Caco-2 (cell line): ENCODE measurements around the gene BDH1. TPM values are rescaled to one million over a fixed set of nuclear protein-coding genes. Genes with fewer than 3 reads are reported as not detected.
"Not testable (repeated sequence)": the region's sequence is repeated elsewhere in the genome, so short reads cannot be mapped to it uniquely, and the experiment has no call there.

Source experiments
- Bru-seq: library from RNA; stranded (reverse); fragments of 400-500 nt; gene quantifications from one replicate; lab custom pipeline; 2021; lab: Mats Ljungman, UMichigan
- BruChase-seq, 2 experiments: library from RNA; stranded (reverse); fragments of 400-500 nt; gene quantifications; one replicate each; lab custom pipeline; 2021; lab: Mats Ljungman, UMichigan
- BruUV-seq: library from RNA; stranded (reverse); fragments of 400-500 nt; replicated peaks from 2 replicates; lab custom pipeline; 2021; lab: Mats Ljungman, UMichigan
- CTCF ChIA-PET: fragments of 300-600 bp; sonication (Branson Sonifier 250); formaldehyde crosslinking; loops from one replicate; lab custom pipeline; 2022; ENCODE audit warnings: antibody characterized with exemption; lab: Charles Lee
- POLR2A ChIA-PET: fragments of 300-600 bp; sonication (Branson Sonifier 250); formaldehyde crosslinking; loops from one replicate; lab custom pipeline; 2022; ENCODE audit warnings: antibody characterized with exemption; lab: Charles Lee
- DNase-seq, 2 experiments: peaks; one replicate each; pipeline versions ENCODE4 v3.0.0 to v3.0.0-alpha.2; 2020 to 2022
- H3K27me3 ChIP-seq: replicated peaks from 2 replicates; pipeline ENCODE4 v1.6.0; 2011; ENCODE audit warnings: low read length; ENCODE audit not compliant: control insufficient read depth, insufficient read depth
- H3K36me3 ChIP-seq: 2 replicates; pipeline ENCODE4 v1.5.1; 2011; ENCODE audit warnings: low read length; ENCODE audit not compliant: control insufficient read depth, insufficient read depth
- H3K4me1 ChIP-seq: fragments of 250-450 bp; sonication (Bioruptor Pico); 2 replicates; pipeline ENCODE4 v1.5.1; 2020; ENCODE audit warnings: mild to moderate bottlenecking
- H3K4me3 ChIP-seq: 2 replicates; pipeline ENCODE4 v1.5.1; 2011; ENCODE audit warnings: low read depth, mild to moderate bottlenecking, control low read depth, low read length
- H3K9me3 ChIP-seq: fragments of 250-450 bp; sonication (Bioruptor Pico); 2 replicates; pipeline ENCODE4 v1.5.1; 2020; ENCODE audit warnings: mild to moderate bottlenecking, moderate library complexity
- H3K27ac Mint-ChIP-seq: one replicate; pipeline ENCODE4 v1.8.0; 2022; ENCODE audit warnings: mixed read lengths; ENCODE audit not compliant: unreplicated experiment
- H3K27me3 Mint-ChIP-seq: one replicate; pipeline ENCODE4 v1.8.0; 2022; ENCODE audit warnings: mixed read lengths; ENCODE audit not compliant: insufficient read depth, unreplicated experiment
- H3K36me3 Mint-ChIP-seq: one replicate; pipeline ENCODE4 v1.8.0; 2022; ENCODE audit warnings: mild to moderate bottlenecking, mixed read lengths; ENCODE audit not compliant: insufficient read depth, unreplicated experiment
- H3K4me1 Mint-ChIP-seq: one replicate; pipeline ENCODE4 v1.8.0; 2022; ENCODE audit warnings: low read depth, mixed read lengths; ENCODE audit not compliant: unreplicated experiment
- H3K4me3 Mint-ChIP-seq: one replicate; pipeline ENCODE4 v1.8.0; 2022; ENCODE audit warnings: mild to moderate bottlenecking, moderate library complexity, mixed read lengths; ENCODE audit not compliant: unreplicated experiment
- H3K9me3 Mint-ChIP-seq: one replicate; pipeline ENCODE4 v1.8.0; 2022; ENCODE audit warnings: mixed read lengths; ENCODE audit not compliant: unreplicated experiment
- intact Hi-C: fragments of 100-400 bp; cut with micrococcal nuclease; formaldehyde crosslinking; loops from one replicate; pipeline ENCODE4 v1.10.0; 2022; ENCODE audit not compliant: unreplicated experiment
- long read RNA-seq: library from polyadenylated mRNA; stranded (forward); transcript quantifications from one replicate; pipeline ENCODE4 v2.0.0, GENCODE V29; 2022
- total RNA-seq: library from RNA; stranded (reverse); gene quantifications from 2 replicates; pipeline ENCODE4 v1.2.3, GENCODE V29; 2022
- TF ChIP-seq, protein P1 (sequence below), 2 experiments: fragments of 200-600 bp in 1 of 2; IDR thresholded peaks; 1 replicate in 1 of 2; 2 replicates in 1 of 2; pipeline versions ENCODE4 v1.5.1 to v1.8.0; 2011 to 2022; ENCODE audit warnings: antibody characterized with exemption in 1 of 2, control low read depth in 1 of 2, inconsistent platforms in 1 of 2, low read depth in 1 of 2, low read length in 1 of 2, mild to moderate bottlenecking in 1 of 2, moderate library complexity in 1 of 2; ENCODE audit not compliant: insufficient read depth in 1 of 2, severe bottlenecking in 1 of 2, unreplicated experiment in 1 of 2

BDH1 gene, protein sequence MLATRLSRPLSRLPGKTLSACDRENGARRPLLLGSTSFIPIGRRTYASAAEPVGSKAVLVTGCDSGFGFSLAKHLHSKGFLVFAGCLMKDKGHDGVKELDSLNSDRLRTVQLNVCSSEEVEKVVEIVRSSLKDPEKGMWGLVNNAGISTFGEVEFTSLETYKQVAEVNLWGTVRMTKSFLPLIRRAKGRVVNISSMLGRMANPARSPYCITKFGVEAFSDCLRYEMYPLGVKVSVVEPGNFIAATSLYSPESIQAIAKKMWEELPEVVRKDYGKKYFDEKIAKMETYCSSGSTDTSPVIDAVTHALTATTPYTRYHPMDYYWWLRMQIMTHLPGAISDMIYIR
- total RNA-seq (41.8 and 43.8 TPM in 2 replicates), Bru-seq, nascent RNA (percentile 61 among the genes with signal in this experiment), BruChase-seq, experiment 1, labeled RNA remaining after a 2-hour chase (percentile 61 among the genes with signal in this experiment), BruChase-seq, experiment 2, labeled RNA remaining after a 6-hour chase (percentile 63 among the genes with signal in this experiment)
- long read RNA-seq, transcript BDH1-202 (7 exons, 3,455 nt) = major isoform, 6 of 18 reads
- long read RNA-seq, partial matches to known transcripts = 1 of 18 reads
- long read RNA-seq, other reads (novel, unspliced or antisense) = 9 of 18 reads

DNA sequence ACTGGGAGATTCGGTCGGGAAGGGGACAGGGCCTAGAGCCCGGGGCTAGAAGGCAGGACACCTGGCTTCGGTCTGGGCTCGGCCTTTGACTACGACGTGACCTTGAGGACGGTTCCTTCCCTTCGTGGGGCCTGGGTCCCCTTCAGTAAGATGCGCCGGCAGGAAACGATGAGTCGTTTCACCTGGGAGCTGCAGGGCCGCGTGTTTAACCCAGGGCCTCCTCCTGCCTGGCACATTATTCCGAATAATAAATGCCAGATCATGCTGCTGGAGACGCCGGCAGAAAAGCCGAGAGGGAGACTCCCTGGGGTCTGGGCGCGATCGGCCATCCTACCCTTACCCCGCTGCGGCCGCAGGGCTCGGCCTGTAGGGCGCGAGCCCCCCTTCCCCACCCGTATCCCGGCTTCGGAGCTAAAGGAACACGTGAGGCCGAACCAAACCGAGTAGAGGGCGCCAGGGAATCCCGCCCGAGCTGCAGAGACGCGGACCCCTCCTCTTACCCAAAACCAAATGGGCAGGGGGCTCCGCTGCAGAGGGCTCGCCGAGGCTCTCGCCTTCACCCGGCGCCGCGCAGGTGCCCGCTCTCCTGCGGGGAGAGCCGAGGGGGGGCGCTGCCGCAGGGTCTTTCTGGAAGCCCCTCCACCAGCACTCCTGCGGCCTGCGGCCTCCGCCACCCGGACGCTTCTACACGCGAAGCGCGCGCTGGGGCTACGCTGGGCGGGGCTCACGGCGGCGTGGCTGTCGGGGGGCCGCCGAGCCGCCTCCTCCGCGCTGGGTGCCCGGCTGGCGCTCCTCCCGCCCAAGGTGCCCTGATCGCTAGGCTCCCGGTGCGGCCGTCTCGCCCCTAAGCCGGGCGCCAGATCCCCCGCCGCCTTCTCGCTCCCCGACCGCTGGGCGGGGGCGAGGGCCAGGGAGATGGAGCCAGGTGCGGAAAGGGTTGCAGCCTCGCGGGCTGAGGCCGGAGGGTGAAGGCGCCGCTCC is at the start of gene BDH1:
BDH1 (minus strand) TSS at position 688 of the 981 bp plus-strand sequence. CDS start 9,525 bp downstream, outside the sequence.
- ChIA-PET POLR2A (interaction anchor here (0.6 to 1.0 kb wide), 3 partner anchors 27 to 42 kb away, joined by 3 to 12 read pairs (median 5); no protein-coding TSS in a partner anchor), CTCF (interaction anchor here (0.8 kb wide), 1 partner anchor 145 kb away, joined by 3 read pairs; no protein-coding TSS in a partner anchor)
- no peaks in the 10 kb centered on the region for H3K36me3 ChIP-seq
- H3K4me3 ChIP-seq = peak within 1 kb of the TSS; percentile 95
- peaks cover 30% of the 10 kb centered on the region for H3K4me1 ChIP-seq
- Mint-ChIP-seq H3K36me3 (peaks cover 12% of the 10 kb centered on the region), H3K4me3 (peak within 1 kb of the TSS; percentile 80), H3K27ac (peak within 1 kb of the TSS; percentile 74), H3K4me1 (peaks cover 29% of the 10 kb centered on the region), H3K27me3 (no peaks in the 10 kb centered on the region), H3K9me3 (no peaks in the 10 kb centered on the region)
- BruUV-seq = no TSS peak
- no peaks in the 10 kb centered on the region for H3K27me3 ChIP-seq
- peak; percentile 55 to 74 for DNase-seq
- TF ChIP-seq, protein P1, sequence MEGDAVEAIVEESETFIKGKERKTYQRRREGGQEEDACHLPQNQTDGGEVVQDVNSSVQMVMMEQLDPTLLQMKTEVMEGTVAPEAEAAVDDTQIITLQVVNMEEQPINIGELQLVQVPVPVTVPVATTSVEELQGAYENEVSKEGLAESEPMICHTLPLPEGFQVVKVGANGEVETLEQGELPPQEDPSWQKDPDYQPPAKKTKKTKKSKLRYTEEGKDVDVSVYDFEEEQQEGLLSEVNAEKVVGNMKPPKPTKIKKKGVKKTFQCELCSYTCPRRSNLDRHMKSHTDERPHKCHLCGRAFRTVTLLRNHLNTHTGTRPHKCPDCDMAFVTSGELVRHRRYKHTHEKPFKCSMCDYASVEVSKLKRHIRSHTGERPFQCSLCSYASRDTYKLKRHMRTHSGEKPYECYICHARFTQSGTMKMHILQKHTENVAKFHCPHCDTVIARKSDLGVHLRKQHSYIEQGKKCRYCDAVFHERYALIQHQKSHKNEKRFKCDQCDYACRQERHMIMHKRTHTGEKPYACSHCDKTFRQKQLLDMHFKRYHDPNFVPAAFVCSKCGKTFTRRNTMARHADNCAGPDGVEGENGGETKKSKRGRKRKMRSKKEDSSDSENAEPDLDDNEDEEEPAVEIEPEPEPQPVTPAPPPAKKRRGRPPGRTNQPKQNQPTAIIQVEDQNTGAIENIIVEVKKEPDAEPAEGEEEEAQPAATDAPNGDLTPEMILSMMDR (IDR thresholded peaks at IDR 0.05; ENCODE audit: insufficient read depth in 1 of 2, low read depth in 1 of 2, low read length in 1 of 2, severe bottlenecking in 1 of 2, unreplicated experiment in 1 of 2) = peak in 1 of 2 experiments; percentile 9
- no peaks in the 10 kb centered on the region for H3K9me3 ChIP-seq
- intact Hi-C loops = loop anchor here (1.0 to 2.0 kb wide), 3 partner anchors 17 to 42 kb away; no protein-coding TSS in a partner anchor

DNA sequence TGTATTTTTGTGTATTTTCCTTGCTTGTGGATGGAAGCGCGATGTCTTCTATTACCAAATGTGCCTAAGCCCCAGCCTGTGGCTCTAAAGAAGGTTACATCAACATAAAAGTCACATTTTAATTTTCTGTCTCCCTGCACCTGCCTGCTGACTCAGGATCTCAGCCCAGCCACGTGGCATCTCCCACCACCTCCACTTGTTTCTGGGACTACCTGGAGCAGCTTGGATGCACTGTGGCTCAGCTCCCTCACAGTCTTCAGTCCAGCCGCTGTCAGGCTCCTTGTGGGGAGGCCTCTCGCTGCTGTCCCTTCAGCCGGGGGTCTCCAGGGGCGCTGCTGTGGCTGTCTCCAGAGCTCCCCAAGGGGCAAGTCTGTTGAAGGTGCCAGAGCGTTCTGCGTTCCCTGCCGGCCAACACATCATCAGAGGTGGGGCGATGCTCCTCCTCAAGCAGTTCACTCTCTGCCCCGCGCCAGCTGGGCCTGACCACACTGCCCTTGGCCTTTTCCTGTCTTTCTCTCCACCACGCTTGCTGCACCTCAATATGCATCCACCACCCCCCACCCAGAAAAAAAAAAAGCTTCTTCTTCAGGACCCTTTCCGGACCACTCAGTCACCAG is 47.7 kb upstream of the BDH1 start:
- no peak for DNase-seq
- Mint-ChIP-seq H3K36me3 (peaks cover 41% of the 10 kb centered on the region), H3K9me3 (peaks cover 9% of the 10 kb centered on the region), H3K4me3 (no peak overlapping the region), H3K27me3 (no peaks in the 10 kb centered on the region), H3K4me1 (peaks cover 6% of the 10 kb centered on the region), H3K27ac (peak overlapping the region; percentile 69)
- intact Hi-C loops = no loop called here
- Histone ChIP-seq H3K27me3 (no peaks in the 10 kb centered on the region), H3K36me3 (peaks cover 5% of the 10 kb centered on the region), H3K4me3 (no peak overlapping the region), H3K4me1 (peaks cover 11% of the 10 kb centered on the region), H3K9me3 (no peaks in the 10 kb centered on the region)
- TF ChIP-seq, protein P1 (IDR thresholded peaks at IDR 0.05; ENCODE audit: insufficient read depth in 1 of 2, low read depth in 1 of 2, low read length in 1 of 2, severe bottlenecking in 1 of 2, unreplicated experiment in 1 of 2) = no peak
- BruUV-seq = no TSS peak
- POLR2A ChIA-PET = interaction anchor here (0.6 kb wide), 1 partner anchor 10 kb away, joined by 3 read pairs; no protein-coding TSS in a partner anchor
- CTCF ChIA-PET = interaction anchor here (0.6 to 0.8 kb wide), 2 partner anchors 62 to 634 kb away, joined by 3 to 5 read pairs; no protein-coding TSS in a partner anchor

DNA sequence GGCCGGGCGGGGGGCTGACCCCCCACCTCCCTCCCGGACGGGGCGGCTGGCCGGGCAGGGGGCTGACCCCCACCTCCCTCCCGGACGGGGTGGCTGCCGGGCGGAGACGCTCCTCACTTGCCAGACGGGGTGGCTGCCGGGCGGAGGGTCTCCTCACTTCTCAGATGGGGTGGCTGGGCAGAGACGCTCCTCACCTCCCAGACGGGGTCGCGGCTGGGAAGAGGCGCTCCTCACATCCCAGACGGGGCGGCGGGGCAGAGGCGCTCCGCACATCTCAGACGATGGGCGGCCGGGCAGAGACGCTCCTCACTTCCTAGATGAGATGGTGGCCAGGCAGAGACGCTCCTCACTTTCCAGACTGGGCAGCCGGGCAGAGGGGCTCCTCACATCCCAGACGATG is 46.6 kb upstream of the BDH1 start:
- intact Hi-C loops, H3K4me3 ChIP-seq, H3K4me3 Mint-ChIP-seq, H3K9me3 Mint-ChIP-seq, POLR2A ChIA-PET, H3K27ac Mint-ChIP-seq, BruUV-seq, H3K27me3 ChIP-seq, H3K36me3 ChIP-seq, H3K9me3 ChIP-seq, CTCF ChIA-PET, DNase-seq, H3K27me3 Mint-ChIP-seq: not testable (repeated sequence)
- H3K4me1 ChIP-seq = peaks cover 20% of the 10 kb centered on the region
- peaks cover 17% of the 10 kb centered on the region for H3K4me1 Mint-ChIP-seq
- peaks cover 43% of the 10 kb centered on the region for H3K36me3 Mint-ChIP-seq

DNA sequence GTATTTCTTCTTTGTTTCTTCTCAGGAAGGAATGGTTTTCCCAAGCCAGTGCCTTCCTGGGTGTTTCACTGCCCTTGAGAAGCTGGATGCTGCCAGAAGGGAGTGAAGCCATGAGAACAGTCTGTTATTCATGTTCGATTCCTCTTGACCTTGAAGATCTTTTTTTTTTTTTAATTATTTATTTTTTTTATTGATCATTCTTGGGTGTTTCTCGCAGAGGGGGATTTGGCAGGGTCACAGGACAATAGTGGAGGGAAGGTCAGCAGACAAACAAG is 45.7 kb upstream of the BDH1 start:
- H3K36me3 Mint-ChIP-seq = peaks cover 40% of the 10 kb centered on the region
- H3K4me3 Mint-ChIP-seq, H3K4me3 ChIP-seq, H3K9me3 Mint-ChIP-seq, H3K9me3 ChIP-seq, H3K36me3 ChIP-seq, POLR2A ChIA-PET, H3K27me3 Mint-ChIP-seq, BruUV-seq, H3K27ac Mint-ChIP-seq, H3K27me3 ChIP-seq, intact Hi-C loops, DNase-seq: not testable (repeated sequence)
- H3K4me1 ChIP-seq = peaks cover 28% of the 10 kb centered on the region
- H3K4me1 Mint-ChIP-seq = peaks cover 21% of the 10 kb centered on the region
- CTCF ChIA-PET = interaction anchor here (0.5 to 1.1 kb wide), 2 partner anchors 9 to 14 kb away, joined by 3 to 5 read pairs; no protein-coding TSS in a partner anchor
